Activated CD4-positive, alpha-beta T cell treated with anti-CD3 and anti-CD28 coated beads, Interleukin-2, amount 50 U/mL, for 48 hours (primary cell): ENCODE data around the gene PRPF6.
A peak's percentile ranks its signal among the peaks of the same experiment; 100 is the strongest.

Source experiments
- DNase-seq, 2 experiments: peaks; one replicate each; pipeline ENCODE4 v3.0.0-alpha.2; 2020

The PRPF6 gene

GRCh38 chr20:63980806-63981728 is at the start of gene PRPF6:
Gene PRPF6, plus strand, starts transcription at chr20:63981132. Its CDS starts 114 bp downstream, at chr20:63981246.
- peak; percentile 93 to 96 for DNase-seq

DNA sequence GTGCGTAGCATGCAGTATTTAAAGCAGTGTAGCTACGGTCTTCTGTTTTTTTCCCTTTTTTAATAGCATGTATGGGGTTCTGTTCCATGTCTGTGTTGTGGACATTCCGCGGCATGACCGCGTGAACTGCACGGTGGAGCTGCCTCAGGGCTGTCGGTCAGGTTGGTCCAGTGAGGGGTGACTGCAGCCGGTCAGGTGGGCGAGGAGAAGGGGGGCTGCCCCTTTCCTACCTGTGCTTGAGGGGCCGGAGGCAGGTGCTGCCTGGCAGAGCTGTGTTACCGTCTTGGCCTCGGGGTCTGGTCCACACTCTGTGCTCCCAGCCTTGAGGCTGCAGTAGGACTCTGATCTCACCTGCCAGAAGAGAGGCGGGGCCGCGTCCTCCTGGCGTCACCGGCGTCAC is 49.2 kb upstream of the PRPF6 start:
- DNase-seq: no peak

DNA sequence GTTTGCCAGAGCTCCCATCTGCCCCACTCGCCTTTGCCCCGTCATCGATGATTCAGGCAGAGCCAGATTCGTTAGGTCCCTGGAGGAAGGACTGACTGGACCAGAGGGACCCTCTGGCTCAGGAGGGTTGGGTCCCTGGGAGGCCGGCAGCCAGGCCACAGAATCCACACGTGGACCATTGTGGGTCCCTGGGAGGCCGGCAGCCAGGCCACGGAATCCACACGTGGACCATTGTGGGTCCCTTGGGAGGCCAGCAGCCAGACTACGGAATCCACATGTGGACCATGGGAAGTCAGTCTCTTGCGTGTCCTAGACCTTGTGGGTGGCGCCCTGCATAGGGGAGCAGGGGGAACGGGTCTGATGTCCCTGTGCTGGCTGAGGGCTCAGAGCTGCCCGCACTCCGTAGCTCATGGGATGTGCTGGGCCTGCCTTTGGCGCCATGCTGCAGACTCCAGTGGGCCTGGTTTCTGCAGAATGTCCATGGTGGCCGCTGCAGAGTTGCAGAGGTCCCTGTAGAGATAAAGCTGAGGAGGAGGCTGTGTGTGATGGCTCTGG is 48.2 kb upstream of the PRPF6 start:
- no peak for DNase-seq

DNA sequence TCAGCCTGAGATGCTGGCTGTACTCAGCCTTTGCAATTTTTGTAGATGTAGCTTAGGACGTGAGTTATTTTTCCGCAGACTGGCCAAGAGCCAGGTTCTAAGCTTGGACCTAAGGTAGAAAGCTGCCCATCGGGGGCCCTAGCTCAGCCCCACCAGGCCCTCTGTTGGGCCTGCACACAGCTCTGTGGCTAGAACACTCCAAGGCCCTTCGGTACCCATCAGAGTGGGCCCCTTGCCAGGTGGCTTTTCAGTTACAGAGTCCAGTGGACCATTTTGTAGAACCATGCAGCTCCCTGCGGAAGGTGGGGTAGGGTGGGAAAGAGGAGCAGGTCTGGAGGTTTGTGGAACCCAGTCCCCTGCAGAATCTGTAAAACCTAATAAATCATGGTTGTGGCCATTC is 47.3 kb upstream of the PRPF6 start:
- DNase-seq: no peak

- DNase-seq: no peak
Measured at GRCh38 chr20:63934271-63935068, 46.5 kb upstream of the PRPF6 start.

DNA sequence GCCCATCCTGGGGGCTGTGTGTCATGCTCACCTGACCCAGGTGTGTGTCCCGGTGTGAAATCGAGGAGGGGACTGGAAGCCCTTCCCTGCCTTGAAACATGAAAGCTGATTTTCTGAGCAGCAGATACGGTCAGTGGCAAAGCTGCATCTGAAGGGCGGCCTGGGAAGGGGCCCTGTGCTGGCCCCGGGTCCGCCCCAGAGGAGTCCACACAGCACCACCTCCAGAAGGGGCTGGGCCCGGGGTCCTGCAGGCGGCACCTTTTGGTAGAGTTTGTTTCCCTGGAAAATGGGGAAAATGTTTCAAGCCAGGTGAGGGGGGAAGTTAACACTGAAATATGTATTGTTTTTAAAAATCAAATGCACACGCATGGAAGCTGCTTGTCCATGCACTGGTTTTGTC is 45.5 kb upstream of the PRPF6 start:
- DNase-seq: no peak

DNA sequence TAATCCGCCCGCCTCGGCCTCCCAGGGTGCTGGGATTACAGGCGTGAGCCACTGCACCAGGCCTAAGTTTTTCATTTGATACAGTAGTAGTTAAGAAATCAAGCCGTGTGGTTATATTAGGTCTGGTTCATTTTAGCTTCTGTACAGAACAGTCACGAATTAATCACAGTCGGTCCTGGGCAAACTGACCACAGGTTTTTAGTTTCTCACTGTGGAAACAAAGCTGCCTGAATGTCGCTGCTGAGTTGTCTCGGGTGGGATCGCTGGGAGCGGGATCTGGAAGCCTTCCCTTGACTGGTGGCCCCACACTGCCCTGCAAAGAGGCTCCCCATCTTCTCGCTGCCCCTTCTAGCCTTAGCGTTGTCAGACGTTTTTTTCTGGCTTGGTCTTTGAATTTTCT is 43.3 kb upstream of the PRPF6 start:
- DNase-seq: no peak

DNA sequence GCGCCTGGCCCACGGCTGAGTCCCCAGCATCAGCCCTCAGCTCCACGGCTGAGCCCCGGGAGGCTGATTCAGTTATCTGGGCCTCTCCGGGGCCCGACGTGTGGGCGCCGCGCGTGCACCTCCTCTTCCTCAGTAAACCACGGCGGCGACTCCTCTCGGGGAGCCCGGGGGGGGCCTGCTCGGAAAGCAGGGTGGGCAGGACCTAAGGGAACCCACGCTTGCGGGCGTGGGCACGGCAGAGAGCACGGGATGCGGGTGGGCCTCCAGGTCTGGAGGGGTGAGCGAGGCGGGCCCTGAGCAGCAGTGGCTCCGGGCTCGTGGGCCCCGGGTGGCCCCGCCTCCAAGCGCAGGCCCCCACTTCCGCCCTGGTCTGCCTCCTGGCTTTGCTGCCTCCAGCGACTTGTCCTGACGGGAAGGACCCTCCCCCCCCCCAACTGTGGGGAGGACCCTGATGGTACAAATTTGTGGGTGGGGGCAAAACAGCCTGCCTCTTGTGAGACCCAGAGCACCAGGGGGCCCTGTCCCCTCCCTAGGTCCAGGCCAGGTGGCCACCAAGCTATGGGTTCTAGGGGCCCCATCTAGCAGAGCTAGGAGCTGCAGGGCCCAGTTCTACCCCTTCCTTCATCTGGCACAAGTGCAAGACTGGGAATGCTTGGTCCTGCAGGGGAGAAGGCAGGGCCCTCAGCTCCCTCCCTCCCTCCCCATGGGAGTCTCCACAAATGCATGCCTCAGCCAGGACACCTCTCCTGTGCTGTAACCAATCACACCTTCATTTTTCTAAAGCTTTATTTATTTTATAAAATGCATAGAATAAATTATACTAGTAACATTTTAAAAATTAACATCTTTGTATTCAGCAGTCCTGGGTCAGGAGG is 41.6 kb upstream of the PRPF6 start:
- DNase-seq: no peak

DNA sequence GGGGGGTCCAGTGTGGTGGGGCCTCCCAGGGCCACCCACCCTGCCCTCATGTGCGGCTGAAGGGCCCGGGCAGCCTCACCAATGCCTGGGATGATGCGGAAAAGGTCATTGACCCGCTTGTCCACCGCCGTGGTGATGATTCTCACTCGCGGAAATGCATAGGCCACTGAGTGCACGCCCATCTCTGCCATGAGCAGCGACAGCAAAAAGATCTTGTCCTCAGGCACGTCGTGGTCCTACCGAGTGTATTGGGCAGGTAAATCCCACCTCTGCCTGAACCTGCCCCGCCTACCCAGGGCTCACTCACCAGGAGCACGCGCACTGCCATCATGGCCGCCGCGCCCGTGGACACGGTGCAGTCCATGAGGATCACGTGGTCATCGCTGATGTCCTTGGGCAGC is 40.9 kb upstream of the PRPF6 start:
- no peak for DNase-seq

DNA sequence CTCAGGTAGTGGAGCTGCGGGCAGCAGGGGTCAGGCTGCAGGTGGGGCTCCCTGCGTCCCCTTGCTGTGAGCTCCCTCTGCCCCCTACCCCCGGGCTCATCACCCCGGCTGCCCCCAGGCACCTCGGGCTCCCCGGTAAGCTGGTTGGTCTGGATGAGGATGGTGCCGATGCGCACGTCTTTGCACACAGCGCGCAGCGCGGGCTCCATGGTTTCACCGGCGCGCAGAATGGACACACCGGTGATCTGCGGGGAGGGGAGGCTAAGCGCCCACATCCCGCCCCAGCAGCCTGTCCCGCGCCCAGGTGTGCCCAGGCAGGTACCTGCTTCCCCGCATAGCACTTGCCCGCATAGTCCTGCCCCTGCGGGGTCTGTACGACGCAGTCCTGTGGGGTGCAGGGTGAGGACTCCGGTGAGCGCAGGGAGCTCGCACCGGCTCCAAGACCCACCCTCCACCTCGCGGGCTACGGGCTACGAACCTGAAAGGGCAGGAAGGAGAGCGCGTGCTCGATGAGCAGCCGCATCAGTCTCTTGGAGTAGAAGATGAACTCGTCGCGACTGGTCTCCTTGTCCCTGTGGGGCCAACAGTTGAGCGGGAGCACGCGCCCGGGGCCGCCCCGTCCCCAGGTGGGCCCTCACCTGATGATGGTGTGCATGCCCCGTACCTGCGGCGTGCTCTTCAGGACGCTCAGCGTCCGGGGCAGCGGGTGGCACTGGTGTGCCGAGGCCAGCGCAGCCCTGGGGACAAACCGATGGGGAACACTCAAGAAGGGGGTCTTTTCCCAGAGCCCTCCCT is 40.3 kb upstream of the PRPF6 start:
- no peak for DNase-seq

DNA sequence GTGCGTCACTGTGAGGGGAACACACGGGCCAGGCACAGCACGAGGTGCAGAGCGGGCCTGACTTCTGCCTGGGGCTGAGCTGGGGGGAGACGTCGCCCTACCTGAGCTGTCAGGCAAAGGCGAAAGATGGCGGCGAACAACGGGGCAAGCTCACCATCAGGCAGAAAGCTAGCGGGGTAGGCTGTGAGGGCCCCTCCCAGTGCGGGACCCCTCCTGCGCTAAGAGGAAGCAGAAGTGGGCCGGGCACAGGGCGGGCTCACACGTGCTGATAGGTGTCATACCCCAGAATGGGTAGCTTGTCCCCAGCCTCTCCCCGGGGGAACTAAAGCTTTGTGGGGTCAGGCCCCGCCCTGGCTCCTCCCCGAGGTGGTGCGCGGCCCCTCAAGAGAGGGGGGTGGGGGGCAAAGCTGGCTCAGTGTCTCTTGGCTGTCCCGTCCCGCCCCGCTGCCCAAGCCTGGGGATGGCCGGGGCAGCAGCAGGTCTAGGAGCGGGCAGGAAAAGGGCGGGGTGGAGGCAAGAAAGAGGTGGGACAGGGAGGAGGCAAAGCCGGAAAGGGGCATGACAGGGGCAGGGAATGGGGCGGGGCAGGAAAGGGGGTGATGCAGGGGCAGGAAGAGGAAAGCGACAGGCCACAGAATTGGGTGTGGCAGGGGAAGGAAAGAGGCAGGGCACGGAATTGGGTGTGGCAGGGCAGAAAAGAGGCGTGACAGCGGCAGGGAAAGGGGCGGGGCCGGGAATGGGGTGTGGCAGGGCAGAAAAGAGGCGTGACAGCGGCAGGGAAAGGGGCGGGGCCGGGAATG is 39.5 kb upstream of the PRPF6 start:
- peak; percentile 78 to 81 for DNase-seq

DNA sequence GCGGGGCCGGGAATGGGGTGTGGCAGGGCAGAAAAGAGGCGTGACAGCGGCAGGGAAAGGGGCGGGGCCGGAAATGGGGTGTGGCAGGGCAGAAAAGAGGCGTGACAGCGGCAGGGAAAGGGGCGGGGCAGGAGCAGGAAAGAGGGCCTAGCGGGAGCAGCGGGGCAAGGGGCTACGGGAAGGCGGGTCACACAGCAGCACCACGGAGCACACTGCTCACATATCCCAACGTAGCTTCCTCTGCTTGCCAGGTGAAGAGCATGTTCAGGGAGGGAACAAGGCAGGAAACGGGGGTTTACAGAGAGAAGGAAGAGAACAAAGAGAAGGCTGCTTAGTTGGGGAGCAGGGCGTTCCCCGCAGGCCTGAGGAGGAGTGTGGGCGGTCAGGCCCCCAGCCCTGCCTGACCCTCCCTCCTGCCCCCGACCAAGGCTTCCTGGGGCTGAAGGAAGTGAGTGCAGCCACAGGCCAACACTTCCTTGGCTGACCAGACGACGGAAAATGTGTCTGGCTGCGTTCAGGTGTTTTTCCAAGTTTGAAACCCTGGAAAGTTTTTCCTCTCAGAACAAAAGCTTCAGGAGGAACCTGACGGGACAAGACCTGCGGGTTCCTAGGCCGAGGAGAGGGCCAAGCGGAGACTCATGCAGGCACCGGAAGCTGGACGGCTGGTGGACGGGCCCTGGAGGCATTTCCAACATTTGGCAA is 38.5 kb upstream of the PRPF6 start:
- DNase-seq: peak; percentile 65 to 69

GRCh38 chr20:63942969-63943807 is 37.7 kb upstream of the PRPF6 start:
- no peak for DNase-seq

GRCh38 chr20:63943808-63944077 is 37.2 kb upstream of the PRPF6 start:
- no peak for DNase-seq

GRCh38 chr20:63944078-63944941 is 36.6 kb upstream of the PRPF6 start:
- DNase-seq: no peak

- no peak for DNase-seq
Measured at GRCh38 chr20:63945031-63945658, 35.8 kb upstream of the PRPF6 start.

DNA sequence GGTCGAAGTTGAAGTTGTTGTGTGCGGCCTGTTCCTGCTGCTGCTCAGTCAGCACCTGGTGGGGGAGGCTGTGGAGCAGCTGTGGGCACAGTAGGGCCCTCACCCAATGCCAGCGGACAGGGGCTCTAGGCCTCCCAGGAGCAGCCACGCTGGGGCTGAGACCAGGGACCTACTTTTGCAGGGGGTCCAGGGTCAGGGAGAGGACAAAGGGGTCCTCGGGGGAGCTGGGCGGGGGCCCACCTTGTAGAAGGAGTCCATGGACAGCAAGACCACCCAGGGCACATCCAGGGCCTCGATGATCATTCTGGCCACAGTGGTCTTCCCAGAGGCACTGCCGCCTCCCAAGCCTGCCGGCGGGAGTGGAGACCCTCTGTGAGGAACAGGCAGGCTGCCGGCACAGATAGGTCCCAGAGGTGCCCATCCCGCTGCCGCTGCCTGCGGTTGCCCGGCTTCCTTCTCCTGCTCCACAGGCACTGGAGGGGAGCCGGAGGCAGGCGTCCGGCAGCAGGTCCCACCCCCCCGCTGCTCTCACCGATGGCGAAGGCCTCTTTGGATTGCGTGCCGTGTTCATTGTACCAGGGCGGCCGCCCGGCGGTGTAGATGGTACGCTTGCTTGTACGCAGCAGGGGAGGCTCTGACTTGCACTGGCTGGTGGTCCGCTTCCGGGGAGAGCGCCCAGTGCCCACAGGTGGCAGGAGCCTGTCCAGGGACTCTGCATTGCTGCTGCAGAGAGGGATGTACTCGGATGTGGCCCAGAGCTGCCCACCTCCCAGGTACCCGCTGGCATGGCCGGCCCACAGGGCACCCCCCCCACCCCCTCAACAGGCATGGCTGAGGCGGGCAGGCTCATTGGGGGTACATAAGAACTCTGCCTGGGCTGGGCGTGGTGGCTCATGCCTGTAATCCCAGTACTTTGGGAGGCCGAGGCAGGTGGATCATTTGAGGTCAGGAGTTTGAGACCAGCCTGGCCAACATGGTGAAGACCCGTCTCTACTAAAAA is 34.7 kb upstream of the PRPF6 start:
- DNase-seq: no peak
